ENCODE data around the gene PCLAF. TPM values are rescaled to one million over a fixed set of nuclear protein-coding genes. Genes with fewer than 3 reads are reported as not detected.
"Not testable (repeated sequence)": the region's sequence is repeated elsewhere in the genome, so short reads cannot be mapped to it uniquely, and the experiment has no call there.

PCLAF gene
- total and polyA plus RNA-seq, 9 donors, result 17.3 to 58.3 (median 42.0) TPM

GRCh38 chr15:64348455-64348854 lies 32.8 kb downstream of the PCLAF start:
- Histone ChIP-seq H3K9me3 (replicated peaks; ENCODE audit: control insufficient read depth, low read depth, low read length) (no peaks in the 10 kb centered on the region), H3K27ac (ENCODE audit: low read length) (no peak overlapping the region), H3K4me3 (ENCODE audit: low read length) (no peak overlapping the region), H3K36me3 (ENCODE audit: control insufficient read depth, insufficient read depth, low read length) (no peaks in the 10 kb centered on the region), H3K27me3 (ENCODE audit: control insufficient read depth, insufficient read depth, low read length) (no peaks in the 10 kb centered on the region), H3K4me1 (ENCODE audit: control insufficient read depth, insufficient read depth, low read length) (no peaks in the 10 kb centered on the region)
- WGBS (ENCODE audit: insufficient coverage), result no CpG with 5 or more reads among the region's 1 CpG
- no peak for DNase-seq

GRCh38 chr15:64346242-64346641 lies 35.0 kb downstream of the PCLAF start:
- H3K9me3 ChIP-seq (replicated peaks; ENCODE audit: control insufficient read depth, low read depth, low read length); DNase-seq; H3K27me3 ChIP-seq (ENCODE audit: control insufficient read depth, insufficient read depth, low read length); H3K36me3 ChIP-seq (ENCODE audit: control insufficient read depth, insufficient read depth, low read length); H3K4me3 ChIP-seq (ENCODE audit: low read length); H3K27ac ChIP-seq (ENCODE audit: low read length); H3K4me1 ChIP-seq (ENCODE audit: control insufficient read depth, insufficient read depth, low read length): not testable (repeated sequence)
- no CpG with 5 or more reads among the region's 6 CpGs for WGBS (ENCODE audit: insufficient coverage)

- H3K27ac ChIP-seq (ENCODE audit: low read length), result no peak overlapping the region
- DNase-seq, result no peak
Measured at GRCh38 chr15:64344651-64345294, 36.5 kb downstream of the PCLAF start.

DNA sequence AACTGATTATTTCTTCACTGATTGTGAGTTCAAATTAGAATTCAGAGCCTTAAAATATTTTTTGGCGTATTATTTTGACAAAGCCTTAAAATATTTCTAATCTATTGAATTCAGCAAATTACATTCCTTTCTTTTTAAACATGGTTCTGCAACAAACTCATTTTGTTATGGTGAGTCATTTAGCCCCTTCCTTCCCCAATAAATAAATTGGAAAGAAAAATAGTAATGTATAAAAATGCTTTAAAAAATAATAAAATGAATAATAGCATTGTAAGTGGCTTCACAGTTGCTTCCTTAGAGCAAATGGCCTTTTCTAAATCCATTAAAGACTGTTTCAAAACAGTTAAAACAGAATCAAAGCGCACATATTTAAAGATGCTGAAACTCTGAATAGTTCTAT lies 37.4 kb downstream of the PCLAF start:
- Histone ChIP-seq H3K27me3 (ENCODE audit: control insufficient read depth, insufficient read depth, low read length) (no peaks in the 10 kb centered on the region), H3K4me3 (ENCODE audit: low read length) (no peak overlapping the region), H3K9me3 (replicated peaks; ENCODE audit: control insufficient read depth, low read depth, low read length) (no peaks in the 10 kb centered on the region), H3K27ac (ENCODE audit: low read length) (no peak overlapping the region), H3K36me3 (ENCODE audit: control insufficient read depth, insufficient read depth, low read length) (peaks cover 3% of the 10 kb centered on the region), H3K4me1 (ENCODE audit: control insufficient read depth, insufficient read depth, low read length) (no peaks in the 10 kb centered on the region)
- no peak for DNase-seq
- WGBS (ENCODE audit: insufficient coverage), result no CpG with 5 or more reads among the region's 2 CpGs

More at GRCh38 chr15:64344651-64345294, 36.5 kb downstream of the PCLAF start:
- no peaks in the 10 kb centered on the region for H3K9me3 ChIP-seq (replicated peaks; ENCODE audit: control insufficient read depth, low read depth, low read length)
- H3K27me3 ChIP-seq (ENCODE audit: control insufficient read depth, insufficient read depth, low read length), result no peaks in the 10 kb centered on the region
- no peak overlapping the region for H3K4me3 ChIP-seq (ENCODE audit: low read length)
- H3K36me3 ChIP-seq (ENCODE audit: control insufficient read depth, insufficient read depth, low read length), result peaks cover 3% of the 10 kb centered on the region
- no peaks in the 10 kb centered on the region for H3K4me1 ChIP-seq (ENCODE audit: control insufficient read depth, insufficient read depth, low read length)

GRCh38 chr15:64343222-64343621 lies 38.0 kb downstream of the PCLAF start:
- Histone ChIP-seq H3K27me3 (ENCODE audit: control insufficient read depth, insufficient read depth, low read length) (no peaks in the 10 kb centered on the region), H3K36me3 (ENCODE audit: control insufficient read depth, insufficient read depth, low read length) (peaks cover 3% of the 10 kb centered on the region), H3K4me1 (ENCODE audit: control insufficient read depth, insufficient read depth, low read length) (no peaks in the 10 kb centered on the region), H3K9me3 (replicated peaks; ENCODE audit: control insufficient read depth, low read depth, low read length) (no peaks in the 10 kb centered on the region), H3K4me3 (ENCODE audit: low read length) (no peak overlapping the region), H3K27ac (ENCODE audit: low read length) (no peak overlapping the region)
- DNase-seq, result peak; percentile 43

- Histone ChIP-seq H3K9me3 (replicated peaks; ENCODE audit: control insufficient read depth, low read depth, low read length) (no peaks in the 10 kb centered on the region), H3K4me3 (ENCODE audit: low read length) (no peak overlapping the region), H3K27ac (ENCODE audit: low read length) (no peak overlapping the region), H3K27me3 (ENCODE audit: control insufficient read depth, insufficient read depth, low read length) (no peaks in the 10 kb centered on the region), H3K4me1 (ENCODE audit: control insufficient read depth, insufficient read depth, low read length) (no peaks in the 10 kb centered on the region), H3K36me3 (ENCODE audit: control insufficient read depth, insufficient read depth, low read length) (peaks cover 3% of the 10 kb centered on the region)
- 82% methylated on average over 3 of the region's 4 CpGs for WGBS (ENCODE audit: insufficient coverage)
- DNase-seq, result no peak
Measured at GRCh38 chr15:64341961-64342360, 39.3 kb downstream of the PCLAF start.

GRCh38 chr15:64340355-64340754 lies 40.9 kb downstream of the PCLAF start:
- Histone ChIP-seq H3K27ac (ENCODE audit: low read length) (no peak overlapping the region), H3K36me3 (ENCODE audit: control insufficient read depth, insufficient read depth, low read length) (peaks cover 3% of the 10 kb centered on the region), H3K9me3 (replicated peaks; ENCODE audit: control insufficient read depth, low read depth, low read length) (no peaks in the 10 kb centered on the region), H3K4me3 (ENCODE audit: low read length) (no peak overlapping the region), H3K27me3 (ENCODE audit: control insufficient read depth, insufficient read depth, low read length) (no peaks in the 10 kb centered on the region), H3K4me1 (ENCODE audit: control insufficient read depth, insufficient read depth, low read length) (no peaks in the 10 kb centered on the region)
- 100% methylated on average over 1 of the region's 1 CpG for WGBS (ENCODE audit: insufficient coverage)
- DNase-seq, result no peak

DNA sequence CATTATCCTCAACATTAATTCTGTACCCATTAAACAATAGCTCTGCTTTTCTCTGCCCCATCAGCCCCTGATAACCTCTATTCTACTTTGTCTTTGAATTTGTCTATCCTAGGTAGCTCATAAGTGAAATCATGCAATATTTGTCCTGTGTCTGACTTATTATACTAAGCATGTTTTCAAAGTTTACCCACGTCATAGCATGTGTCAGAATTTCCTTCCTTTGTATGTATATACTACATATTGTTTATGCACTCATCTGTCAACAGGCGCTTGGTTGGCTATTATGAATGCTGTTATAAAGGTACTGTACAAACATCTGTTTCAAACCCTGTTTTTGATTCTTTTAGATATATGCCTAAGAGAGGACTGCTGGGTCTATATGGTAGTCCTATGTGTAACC lies 43.5 kb downstream of the PCLAF start:
- H3K4me3 ChIP-seq (ENCODE audit: low read length), result no peak overlapping the region
- DNase-seq, result no peak
- no CpG with 5 or more reads among the region's 2 CpGs for WGBS (ENCODE audit: insufficient coverage)

GRCh38 chr15:64333986-64334929 lies 47.0 kb downstream of the PCLAF start:
- no peak for DNase-seq
- H3K9me3 ChIP-seq (replicated peaks; ENCODE audit: control insufficient read depth, low read depth, low read length), result no peaks in the 10 kb centered on the region

More for the DNA sequence above, 43.5 kb downstream of the PCLAF start:
- Histone ChIP-seq H3K36me3 (ENCODE audit: control insufficient read depth, insufficient read depth, low read length) (peaks cover 3% of the 10 kb centered on the region), H3K27ac (ENCODE audit: low read length) (no peak overlapping the region), H3K9me3 (replicated peaks; ENCODE audit: control insufficient read depth, low read depth, low read length) (no peaks in the 10 kb centered on the region), H3K4me1 (ENCODE audit: control insufficient read depth, insufficient read depth, low read length) (no peaks in the 10 kb centered on the region), H3K27me3 (ENCODE audit: control insufficient read depth, insufficient read depth, low read length) (no peaks in the 10 kb centered on the region)

GRCh38 chr15:64333516-64333915 lies 47.7 kb downstream of the PCLAF start:
- Histone ChIP-seq H3K27me3 (ENCODE audit: control insufficient read depth, insufficient read depth, low read length) (no peaks in the 10 kb centered on the region), H3K9me3 (replicated peaks; ENCODE audit: control insufficient read depth, low read depth, low read length) (no peaks in the 10 kb centered on the region), H3K36me3 (ENCODE audit: control insufficient read depth, insufficient read depth, low read length) (no peaks in the 10 kb centered on the region), H3K4me3 (ENCODE audit: low read length) (no peak overlapping the region), H3K27ac (ENCODE audit: low read length) (no peak overlapping the region), H3K4me1 (ENCODE audit: control insufficient read depth, insufficient read depth, low read length) (no peaks in the 10 kb centered on the region)
- WGBS (ENCODE audit: insufficient coverage), result no CpG with 5 or more reads among the region's 2 CpGs
- no peak for DNase-seq

More at GRCh38 chr15:64333986-64334929, 47.0 kb downstream of the PCLAF start:
- Histone ChIP-seq H3K27ac (ENCODE audit: low read length) (no peak overlapping the region), H3K4me1 (ENCODE audit: control insufficient read depth, insufficient read depth, low read length) (no peaks in the 10 kb centered on the region), H3K27me3 (ENCODE audit: control insufficient read depth, insufficient read depth, low read length) (no peaks in the 10 kb centered on the region), H3K4me3 (ENCODE audit: low read length) (no peak overlapping the region), H3K36me3 (ENCODE audit: control insufficient read depth, insufficient read depth, low read length) (no peaks in the 10 kb centered on the region)
- 93% methylated on average over 2 of the region's 9 CpGs for WGBS (ENCODE audit: insufficient coverage)
